Measurements from ENCODE around the gene LYL1. TPM values are rescaled to one million over a fixed set of nuclear protein-coding genes. Genes with fewer than 3 reads are reported as not detected.

LYL1 gene
- total RNA-seq, 1 experiment from 2014 or later, result not detected

GRCh38 chr19:13086341-13086740, 16.3 kb downstream of the LYL1 start:
- DNase-seq (ENCODE audit: low read depth), result no peak
- in situ Hi-C loops (cut with HindIII; ENCODE audit: low pct_unique_long_range_greater_than_20kb, low sequenced_read_pairs), result no loop called here

DNA sequence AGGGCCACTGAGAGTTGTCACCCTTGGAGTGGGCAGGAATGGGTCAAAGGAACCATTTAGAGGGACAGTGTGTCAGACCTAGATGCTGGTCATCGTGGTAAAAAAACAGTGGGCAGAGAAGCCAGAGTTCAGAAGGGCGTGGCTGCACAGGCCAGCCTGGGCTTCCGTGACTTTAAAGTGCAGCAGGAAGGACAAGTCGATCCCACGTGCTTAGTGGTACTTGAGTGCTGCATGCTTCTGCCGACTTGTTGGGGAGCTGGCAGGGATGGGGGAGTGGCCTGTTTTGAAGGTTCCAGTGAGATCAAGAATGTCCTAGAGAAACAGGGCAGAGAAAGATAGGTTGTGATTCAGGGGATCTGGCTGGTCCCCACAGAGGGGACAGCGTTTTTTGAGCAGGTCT, 17.0 kb downstream of the LYL1 start:
- DNase-seq (ENCODE audit: low read depth), result no peak
- in situ Hi-C loops (cut with HindIII; ENCODE audit: low pct_unique_long_range_greater_than_20kb, low sequenced_read_pairs), result no loop called here

GRCh38 chr19:13083627-13084026, 19.0 kb downstream of the LYL1 start:
- no peak for DNase-seq (ENCODE audit: low read depth)
- in situ Hi-C loops (cut with HindIII; ENCODE audit: low pct_unique_long_range_greater_than_20kb, low sequenced_read_pairs), result no loop called here

GRCh38 chr19:13083008-13083404, 19.7 kb downstream of the LYL1 start:
- in situ Hi-C loops (cut with HindIII; ENCODE audit: low pct_unique_long_range_greater_than_20kb, low sequenced_read_pairs), result no loop called here
- DNase-seq (ENCODE audit: low read depth), result no peak

- DNase-seq (ENCODE audit: low read depth), result no peak
- in situ Hi-C loops (cut with HindIII; ENCODE audit: low pct_unique_long_range_greater_than_20kb, low sequenced_read_pairs), result no loop called here
These were observed 20.3 kb downstream of the LYL1 start for GRCh38 chr19:13082192-13083007.

GRCh38 chr19:13079542-13079986, 23.1 kb downstream of the LYL1 start:
- DNase-seq (ENCODE audit: low read depth), result no peak
- in situ Hi-C loops (cut with HindIII; ENCODE audit: low pct_unique_long_range_greater_than_20kb, low sequenced_read_pairs), result no loop called here

- in situ Hi-C loops (cut with HindIII; ENCODE audit: low pct_unique_long_range_greater_than_20kb, low sequenced_read_pairs), result no loop called here
- DNase-seq (ENCODE audit: low read depth), result no peak
These were observed 23.6 kb downstream of the LYL1 start for GRCh38 chr19:13078897-13079541.

DNA sequence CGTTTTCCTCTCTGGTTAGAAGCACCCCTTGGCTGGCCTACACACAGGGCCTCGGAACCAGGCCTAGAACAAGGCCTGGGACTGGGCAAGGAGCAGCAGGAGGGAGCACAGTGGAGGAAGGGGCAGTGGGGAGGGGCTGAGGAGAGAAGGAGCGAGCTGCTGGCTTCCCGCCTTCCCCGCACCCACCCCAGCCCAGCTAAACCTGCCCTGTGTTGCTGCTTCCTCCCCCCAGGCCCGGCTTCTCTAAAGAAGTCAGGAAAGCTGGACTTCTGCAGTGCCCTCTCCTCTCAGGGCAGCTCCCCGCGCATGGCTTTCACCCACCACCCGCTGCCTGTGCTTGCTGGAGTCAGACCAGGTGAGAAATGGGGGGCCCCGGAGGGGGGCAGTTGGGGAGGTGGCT, 24.3 kb downstream of the LYL1 start:
- in situ Hi-C loops (cut with HindIII; ENCODE audit: low pct_unique_long_range_greater_than_20kb, low sequenced_read_pairs), result no loop called here
- DNase-seq (ENCODE audit: low read depth), result no peak

- in situ Hi-C loops (cut with HindIII; ENCODE audit: low pct_unique_long_range_greater_than_20kb, low sequenced_read_pairs), result no loop called here
- DNase-seq (ENCODE audit: low read depth), result no peak
These were observed 25.4 kb downstream of the LYL1 start for GRCh38 chr19:13077240-13077639.

- no peak for DNase-seq (ENCODE audit: low read depth)
- in situ Hi-C loops (cut with HindIII; ENCODE audit: low pct_unique_long_range_greater_than_20kb, low sequenced_read_pairs), result no loop called here
These were observed 25.9 kb downstream of the LYL1 start for GRCh38 chr19:13076787-13077186.

DNA sequence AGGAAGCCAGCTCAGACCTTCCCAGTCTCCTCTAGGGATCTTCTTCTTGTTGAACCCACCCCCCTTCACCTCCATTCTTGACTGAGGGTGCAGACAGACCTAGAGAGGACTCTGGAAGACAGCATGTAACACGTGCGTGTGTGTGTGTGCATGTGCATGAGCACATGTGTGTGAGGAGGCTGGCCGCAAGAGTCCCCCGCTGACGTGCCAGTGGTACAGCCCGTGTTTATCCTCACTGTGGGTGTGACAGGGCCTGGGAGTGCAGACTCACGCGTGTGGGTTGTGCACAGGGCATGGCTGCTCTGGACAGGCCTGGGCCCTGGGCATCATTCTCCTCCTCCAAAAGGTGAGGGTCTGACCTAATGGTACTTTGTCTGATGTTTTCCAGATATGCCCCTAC, 26.3 kb downstream of the LYL1 start:
- DNase-seq (ENCODE audit: low read depth), result no peak
- in situ Hi-C loops (cut with HindIII; ENCODE audit: low pct_unique_long_range_greater_than_20kb, low sequenced_read_pairs), result no loop called here

GRCh38 chr19:13074378-13074777, 28.3 kb downstream of the LYL1 start:
- in situ Hi-C loops (cut with HindIII; ENCODE audit: low pct_unique_long_range_greater_than_20kb, low sequenced_read_pairs), result no loop called here
- no peak for DNase-seq (ENCODE audit: low read depth)

GRCh38 chr19:13073263-13073662, 29.4 kb downstream of the LYL1 start:
- in situ Hi-C loops (cut with HindIII; ENCODE audit: low pct_unique_long_range_greater_than_20kb, low sequenced_read_pairs), result no loop called here
- DNase-seq (ENCODE audit: low read depth), result no peak

DNA sequence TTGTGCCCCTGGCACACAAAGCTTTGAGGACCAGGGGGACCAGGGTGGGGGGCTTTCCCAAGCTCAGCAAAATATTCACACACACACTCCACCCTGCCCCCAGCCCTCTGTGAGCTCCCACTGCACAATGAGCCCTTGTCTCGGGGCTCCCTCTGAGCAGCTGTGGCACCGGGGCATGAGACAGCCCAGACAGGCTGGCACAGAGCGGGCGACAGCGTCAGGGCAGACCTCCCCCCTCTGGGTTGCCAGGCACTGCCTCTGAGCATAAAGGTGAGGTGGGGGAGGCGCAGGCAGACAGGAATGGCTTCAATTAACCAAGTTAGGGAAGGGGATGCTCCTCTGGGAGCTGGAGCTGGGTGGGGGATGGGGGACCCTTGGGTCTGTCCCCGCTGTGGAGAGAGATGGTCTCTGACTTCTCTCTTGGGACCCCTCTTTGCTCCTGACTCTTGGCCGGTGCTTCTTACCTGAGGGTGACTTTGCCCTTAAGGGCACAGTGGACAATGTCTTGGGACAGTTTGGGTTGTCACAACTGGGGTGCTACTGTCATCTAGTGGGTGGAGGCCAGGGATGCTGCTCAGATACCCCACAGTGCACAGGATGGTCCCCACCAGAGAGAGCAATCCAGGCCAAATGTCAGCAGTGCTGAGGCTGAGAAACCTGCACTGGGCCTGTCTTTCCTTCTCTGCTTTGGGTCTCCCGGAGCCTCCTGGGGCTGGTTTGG, 30.3 kb downstream of the LYL1 start:
- no peak for DNase-seq (ENCODE audit: low read depth)

GRCh38 chr19:13071444-13072187, 31.0 kb downstream of the LYL1 start:
- no peak for DNase-seq (ENCODE audit: low read depth)
- in situ Hi-C loops (cut with HindIII; ENCODE audit: low pct_unique_long_range_greater_than_20kb, low sequenced_read_pairs), result no loop called here

More for the DNA sequence above, 30.3 kb downstream of the LYL1 start:
- in situ Hi-C loops (cut with HindIII; ENCODE audit: low pct_unique_long_range_greater_than_20kb, low sequenced_read_pairs), result no loop called here

GRCh38 chr19:13070425-13071140, 32.1 kb downstream of the LYL1 start:
- in situ Hi-C loops (cut with HindIII; ENCODE audit: low pct_unique_long_range_greater_than_20kb, low sequenced_read_pairs), result no loop called here
- DNase-seq (ENCODE audit: low read depth), result no peak

DNA sequence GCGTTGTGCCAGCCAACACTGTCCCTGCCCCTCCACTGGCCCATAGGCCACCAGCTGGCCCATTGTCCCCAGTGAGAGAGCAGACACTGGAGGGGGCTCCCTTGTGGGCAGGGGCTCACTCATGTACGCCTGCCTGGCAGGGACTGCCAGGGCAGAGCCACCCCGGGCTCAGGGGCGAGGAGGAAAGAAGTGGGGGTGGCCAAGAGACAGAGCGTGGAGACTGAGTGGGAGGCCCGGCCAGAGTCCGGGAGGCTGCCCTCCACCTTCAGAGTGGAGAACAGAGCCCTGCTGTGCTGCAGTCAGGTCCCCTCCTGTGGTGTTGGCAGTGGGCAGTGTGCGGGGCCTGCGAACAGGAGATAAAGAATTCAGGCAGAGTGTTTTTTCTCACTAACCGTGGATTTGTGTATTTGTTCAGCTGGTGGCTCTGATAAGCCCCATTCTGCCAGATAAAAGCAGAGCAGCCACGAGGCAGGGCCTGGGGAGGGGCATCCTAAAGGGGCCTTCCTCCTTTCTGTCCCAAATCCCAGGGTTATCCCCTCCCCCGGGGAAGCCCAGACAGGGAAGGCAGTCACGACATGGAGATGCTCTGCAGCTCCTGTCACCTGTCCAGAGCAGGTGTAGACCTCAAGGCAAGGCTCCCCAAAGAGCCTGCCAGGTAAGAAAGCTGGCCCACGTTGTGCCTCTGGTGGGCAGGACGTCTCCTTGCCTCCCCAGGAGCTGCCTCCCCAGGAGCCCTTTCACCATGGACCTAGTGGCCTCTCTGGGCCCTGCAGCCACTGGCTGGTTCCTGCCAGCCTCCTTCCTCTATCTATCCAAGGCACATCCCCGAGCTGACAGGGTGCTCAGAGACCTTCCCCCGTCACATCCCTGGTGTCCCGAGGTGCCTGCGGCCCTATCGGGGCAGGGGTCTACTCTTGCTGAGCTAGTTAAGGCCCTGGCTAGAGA, 33.0 kb downstream of the LYL1 start:
- DNase-seq (ENCODE audit: low read depth), result no peak
- in situ Hi-C loops (cut with HindIII; ENCODE audit: low pct_unique_long_range_greater_than_20kb, low sequenced_read_pairs), result no loop called here

Measured in Caki2 (cell line).